HuH-7.5 (cell line): ENCODE results near the gene DCLK1.
"Not testable (repeated sequence)": the region's sequence is repeated elsewhere in the genome, so short reads cannot be mapped to it uniquely, and the experiment has no call there.

Experiments used
- DNase-seq: peaks from one replicate; pipeline ENCODE4 v3.0.0; 2011; ENCODE audit warnings: low spot score

Gene DCLK1

DNA sequence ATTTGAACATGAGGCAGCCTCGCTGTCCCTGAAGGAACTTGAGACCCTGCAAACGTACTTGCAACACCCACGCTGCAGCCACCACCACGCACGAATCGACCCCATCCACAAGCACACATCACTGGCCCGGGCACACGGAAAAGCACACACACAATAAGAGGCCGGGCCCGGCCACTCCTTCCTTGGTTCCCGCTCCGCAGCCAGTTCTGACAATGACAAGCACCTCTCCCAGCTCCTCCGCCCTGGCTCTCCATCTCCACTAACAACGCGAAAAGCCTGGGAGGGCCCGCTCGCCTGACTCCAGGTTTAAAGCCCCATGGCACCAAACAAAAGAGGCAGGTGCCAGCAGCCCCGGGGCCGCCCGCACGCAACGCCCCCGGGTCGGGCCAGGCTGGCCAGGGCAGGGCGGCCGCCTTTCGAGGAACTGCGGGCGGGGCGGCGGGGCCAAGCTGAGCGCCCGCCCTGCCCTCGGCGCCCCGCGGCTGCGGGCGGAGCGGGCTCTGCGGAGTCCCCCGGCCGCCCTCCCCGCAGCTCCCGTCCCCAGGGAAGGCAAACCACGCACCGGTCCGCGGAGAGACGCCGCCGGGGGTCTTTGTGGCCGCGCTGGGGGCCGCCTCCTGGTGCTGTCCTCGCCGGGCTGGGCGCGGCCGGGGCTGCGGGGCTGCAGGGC is 495 bp downstream of the DCLK1 start:
- no peak for DNase-seq

- DNase-seq, result no peak
Measured at GRCh38 chr13:36130193-36130551, 1.0 kb downstream of the DCLK1 start.

DNA sequence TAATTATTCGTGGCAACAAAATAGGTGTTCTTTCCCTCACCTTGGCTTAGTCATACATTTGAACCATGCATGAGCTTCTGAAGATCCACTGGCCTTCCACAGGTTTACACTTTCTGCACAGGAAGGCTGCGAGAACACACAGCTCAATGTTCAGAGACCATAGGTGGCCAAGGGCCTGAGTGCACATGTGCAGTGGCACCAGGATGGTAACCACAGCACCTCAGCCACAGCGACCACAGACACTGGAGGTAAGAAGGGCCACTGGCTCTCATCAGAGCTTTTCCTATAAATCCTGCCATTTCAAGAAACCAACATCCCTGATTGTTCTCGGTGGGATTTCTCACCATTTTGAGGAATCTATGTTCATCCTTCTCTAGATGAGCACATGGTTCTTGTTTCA is 1.6 kb downstream of the DCLK1 start:
- DNase-seq, result no peak

DNA sequence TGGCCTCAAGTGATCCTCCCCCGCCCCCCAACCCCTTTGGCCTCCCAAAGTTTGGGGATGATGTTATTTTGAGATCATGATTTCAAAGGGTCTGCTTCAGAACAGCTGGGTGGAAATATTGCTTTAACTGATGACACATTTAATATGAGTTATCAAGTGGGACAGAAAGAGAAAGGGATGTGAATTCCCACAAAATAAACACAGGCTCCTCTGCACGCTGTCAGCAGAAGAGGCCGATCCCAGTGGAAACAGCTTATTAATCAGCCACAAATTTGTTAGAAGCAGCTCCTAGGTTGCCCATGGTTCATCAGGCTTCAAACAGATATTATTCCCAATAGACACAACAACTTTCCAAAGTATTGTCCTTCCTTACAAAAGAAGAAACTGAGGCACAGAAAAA is 4.7 kb downstream of the DCLK1 start:
- no peak for DNase-seq

DNA sequence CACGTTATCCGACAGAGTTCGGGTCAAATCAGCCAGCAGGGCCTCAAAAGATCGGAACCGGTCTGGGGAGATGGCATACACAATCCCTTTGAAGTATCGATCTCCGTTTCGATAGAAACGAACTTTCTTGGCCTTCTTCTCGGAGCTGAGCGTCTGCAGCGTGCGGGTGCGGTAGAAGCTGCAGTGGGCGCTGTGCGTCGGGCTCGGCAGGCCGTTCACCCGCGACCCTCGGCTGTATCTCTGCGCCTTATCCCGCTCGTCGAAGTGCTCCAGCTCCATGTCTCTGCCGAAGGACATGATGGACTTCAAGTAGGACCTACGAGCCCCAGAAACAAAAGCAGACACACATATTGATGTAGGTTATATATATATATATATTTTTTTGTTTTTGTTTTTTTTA is 5.3 kb downstream of the DCLK1 start:
- no peak for DNase-seq

GRCh38 chr13:36124236-36124822 is 6.9 kb downstream of the DCLK1 start:
- no peak for DNase-seq

- no peak for DNase-seq
Measured at GRCh38 chr13:36115306-36115705, 15.9 kb downstream of the DCLK1 start.

DNA sequence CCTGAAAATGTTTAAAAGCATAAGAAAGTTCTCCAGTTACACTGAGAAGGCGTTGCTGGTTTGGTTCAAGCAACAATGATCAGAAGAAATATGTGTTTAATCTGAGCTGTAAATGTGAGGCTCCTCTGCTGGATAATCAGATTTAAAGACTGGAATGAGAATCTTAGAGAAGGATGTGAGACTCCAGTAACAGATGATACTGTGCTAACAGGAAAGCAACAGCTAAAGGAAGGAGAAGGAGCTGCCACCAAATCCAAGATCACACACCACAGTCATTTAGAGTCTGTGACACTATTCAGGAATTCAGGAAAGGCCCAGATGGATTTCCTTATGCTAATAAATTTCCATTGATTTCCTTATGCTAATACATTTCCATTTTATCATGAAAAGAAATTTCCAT is 16.9 kb downstream of the DCLK1 start:
- no peak for DNase-seq

GRCh38 chr13:36108954-36109353 is 22.2 kb downstream of the DCLK1 start:
- DNase-seq, result no peak

DNA sequence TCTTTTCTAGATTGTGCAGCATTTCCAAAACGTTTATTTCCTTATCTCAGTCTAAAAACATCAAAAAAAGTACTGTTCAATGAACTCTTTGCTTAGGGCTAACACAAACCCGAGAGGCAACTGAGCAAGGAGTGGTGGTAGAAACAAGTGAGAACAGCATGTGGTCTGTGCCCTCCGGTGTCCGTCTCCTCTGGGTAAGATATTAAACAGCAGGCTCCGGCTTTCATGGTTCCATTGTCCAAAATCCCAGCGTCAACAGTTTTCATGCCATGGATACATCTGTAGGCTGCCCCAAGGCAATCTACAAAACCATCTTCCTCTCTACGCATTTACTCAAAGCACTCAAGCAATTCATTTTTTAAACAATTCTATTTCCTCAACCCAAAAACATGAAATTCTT is 22.8 kb downstream of the DCLK1 start:
- DNase-seq, result no peak

- DNase-seq, result no peak
Measured at GRCh38 chr13:36107521-36107920, 23.7 kb downstream of the DCLK1 start.

DNA sequence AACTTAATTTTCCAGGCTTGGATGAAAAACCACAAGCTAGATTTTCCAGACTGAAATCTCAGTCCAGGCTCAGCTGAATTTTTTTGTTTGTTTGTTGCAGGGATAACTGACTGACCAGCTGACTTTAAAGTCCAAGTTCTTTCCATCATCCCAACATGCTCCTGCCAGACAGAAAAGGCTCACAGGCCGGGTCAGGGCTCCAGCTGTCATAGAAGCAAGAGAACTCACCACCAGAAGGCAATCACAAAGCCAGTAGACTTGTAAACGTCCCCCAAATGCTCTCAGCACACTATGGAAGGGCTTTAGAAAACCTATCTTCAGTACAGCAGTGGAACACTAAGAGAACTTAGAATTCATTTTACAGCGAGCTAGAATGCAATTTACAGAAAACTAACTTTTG is 25.5 kb downstream of the DCLK1 start:
- DNase-seq, result no peak

DNA sequence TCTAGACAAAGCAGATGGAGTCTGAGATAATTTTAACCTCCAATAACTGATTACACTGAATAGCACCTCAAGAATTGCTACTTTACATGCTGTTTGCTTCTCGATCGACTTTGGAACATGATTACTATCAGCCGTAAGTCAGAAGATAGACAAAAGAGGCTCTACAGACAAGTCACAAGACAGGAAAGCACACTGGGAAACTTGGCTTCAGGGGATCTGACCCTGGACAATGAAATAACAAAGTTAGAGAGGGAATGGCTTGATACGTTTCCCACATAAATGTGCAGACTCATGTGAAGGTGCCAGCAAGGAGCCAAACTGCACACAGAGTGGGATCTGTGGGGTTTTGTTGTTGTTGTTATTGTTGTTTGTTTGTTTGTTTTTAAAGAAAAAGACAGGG is 28.5 kb downstream of the DCLK1 start:
- DNase-seq, result no peak

DNA sequence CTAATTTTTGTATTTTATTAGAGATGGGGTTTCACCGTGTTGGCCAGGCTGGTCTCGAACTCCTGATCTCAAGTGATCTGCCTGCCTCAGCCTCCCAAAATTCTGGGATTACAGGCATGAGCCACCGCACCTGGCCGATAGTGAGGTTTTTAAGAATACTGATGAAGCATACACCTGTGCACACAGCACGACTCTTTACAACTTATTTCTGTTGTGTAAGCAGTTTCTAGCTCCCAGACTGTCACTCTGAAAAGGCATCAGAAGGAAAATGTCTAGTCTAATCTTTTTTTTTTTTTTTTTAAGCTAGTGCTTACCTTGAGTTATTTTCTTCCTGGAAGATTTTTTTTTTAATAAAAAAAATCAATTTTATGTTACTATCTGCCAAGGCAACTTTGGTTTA is 29.3 kb downstream of the DCLK1 start:
- not testable (repeated sequence) for DNase-seq

DNA sequence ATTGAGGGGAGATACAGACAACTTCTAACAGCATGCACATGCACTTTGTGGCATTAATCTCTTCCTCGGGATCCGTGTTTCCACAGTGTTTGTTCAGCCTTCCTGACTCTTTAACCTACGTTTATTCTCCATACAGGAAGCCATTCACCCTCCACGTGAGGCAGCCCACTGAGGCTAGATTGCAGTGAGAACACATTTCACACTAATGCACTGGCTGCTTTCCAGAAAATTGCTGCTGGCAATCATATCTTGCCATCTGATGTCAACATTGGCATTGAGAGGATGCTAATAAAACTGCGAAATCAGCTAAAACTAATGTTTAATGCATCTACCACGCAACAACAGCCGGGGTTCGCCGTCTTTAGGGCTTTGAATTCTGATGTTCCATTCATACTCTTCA is 30.0 kb downstream of the DCLK1 start:
- DNase-seq, result no peak

GRCh38 chr13:36098080-36098479 is 33.1 kb downstream of the DCLK1 start:
- no peak for DNase-seq

DNA sequence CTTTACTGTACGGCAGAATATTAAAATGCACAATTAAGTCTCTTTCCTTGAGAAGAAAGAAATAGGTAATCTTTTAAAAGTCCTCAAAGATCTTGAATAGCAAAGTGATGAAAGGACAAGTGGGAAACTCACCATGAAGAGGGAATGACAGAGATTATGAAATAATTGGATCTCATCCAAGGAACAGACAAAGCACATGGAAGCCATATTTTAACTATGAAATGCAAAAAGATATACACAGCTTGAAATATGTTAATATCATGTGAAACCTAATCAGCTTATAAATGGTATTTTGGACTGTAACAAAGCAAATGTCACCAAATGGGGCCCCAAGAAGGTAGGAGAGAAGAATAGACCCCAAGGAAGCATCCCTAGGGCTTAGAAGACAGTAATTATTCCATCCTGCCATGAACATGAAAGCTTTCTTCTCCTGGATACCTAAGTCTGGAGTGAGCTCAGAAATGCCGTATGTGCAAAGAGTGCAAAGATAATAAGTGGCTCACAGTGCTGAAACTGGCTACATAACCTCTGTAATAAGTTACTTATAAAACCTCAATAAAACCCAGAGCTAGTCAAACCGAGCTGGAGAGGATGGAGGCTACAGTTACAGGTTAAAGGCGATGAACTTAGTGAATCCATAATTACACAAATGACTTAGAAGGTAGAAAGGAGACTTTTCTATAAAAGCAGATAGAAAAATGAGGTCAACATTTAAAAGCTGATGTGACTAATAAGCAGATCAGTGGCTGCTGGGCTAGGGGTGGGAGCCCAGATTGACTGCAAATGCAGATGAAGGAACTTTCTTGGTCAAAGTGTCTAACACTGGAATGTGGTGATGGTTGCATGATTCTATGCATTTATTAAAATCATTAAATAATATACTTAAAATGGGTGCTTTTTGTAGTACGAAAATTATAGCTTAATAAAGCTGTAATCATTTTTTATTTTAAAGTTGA is 34.4 kb downstream of the DCLK1 start:
- DNase-seq, result no peak

DNA sequence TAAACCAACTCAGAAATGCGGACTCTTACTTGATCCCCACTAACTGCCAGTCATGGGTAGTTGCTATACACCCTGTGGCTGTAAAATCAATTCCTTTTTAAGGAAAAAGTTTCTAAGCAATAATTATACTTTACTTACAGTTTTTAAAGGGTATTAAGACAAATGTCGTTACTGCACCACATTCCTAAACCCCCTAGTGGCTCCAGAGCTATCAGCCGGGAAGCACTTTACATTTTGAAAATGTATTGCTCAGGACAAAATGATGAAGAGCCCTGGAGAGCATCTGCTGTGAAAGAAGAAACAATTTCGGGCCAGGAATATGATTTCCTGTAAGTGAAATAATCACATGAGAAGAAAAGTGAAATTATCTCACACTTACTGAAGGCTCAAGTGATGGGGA is 36.7 kb downstream of the DCLK1 start:
- DNase-seq, result no peak

DNA sequence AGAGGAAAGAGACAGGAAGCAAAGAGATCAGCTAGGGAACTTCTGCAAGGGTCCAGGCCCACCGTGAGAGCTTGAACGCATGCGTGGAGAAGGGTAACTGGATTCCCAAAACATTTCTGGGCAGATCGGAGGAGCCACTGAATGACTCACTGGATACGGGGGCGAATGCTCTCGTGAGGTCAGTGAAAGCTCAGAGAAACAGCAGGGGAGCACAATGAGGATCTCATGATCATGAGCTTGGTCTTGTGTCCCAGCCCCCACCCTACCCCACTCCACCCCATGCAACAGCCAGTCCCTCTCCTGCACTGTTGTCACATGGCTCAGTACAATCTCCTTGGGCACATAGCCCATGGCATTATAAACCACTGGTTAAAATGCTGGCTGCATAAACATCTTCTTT is 40.6 kb downstream of the DCLK1 start:
- DNase-seq, result no peak

DNA sequence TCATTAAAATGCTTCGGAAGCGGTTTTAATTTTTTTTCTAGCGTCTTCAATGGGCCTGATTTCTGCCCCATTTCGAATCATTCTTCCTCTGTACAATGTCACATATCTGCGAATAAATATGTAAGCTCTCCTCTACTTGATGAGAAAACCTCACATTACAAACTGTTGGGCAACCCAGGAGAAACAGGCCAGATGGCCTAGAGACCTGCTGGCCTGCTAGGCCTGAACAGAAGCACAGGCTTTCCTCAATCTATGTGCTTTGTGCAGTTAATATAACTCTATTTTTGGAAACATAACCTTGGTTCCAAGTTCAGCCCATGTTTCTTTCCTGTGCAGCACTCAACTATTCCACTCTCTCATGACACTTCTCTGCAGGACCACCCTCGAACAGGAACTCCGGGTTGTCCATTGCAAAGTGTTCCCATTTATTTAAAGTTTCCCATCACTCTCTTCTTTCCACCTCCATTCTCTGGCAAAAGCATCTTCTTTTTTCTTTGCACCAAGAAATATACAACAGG is 42.0 kb downstream of the DCLK1 start:
- DNase-seq, result no peak

DNA sequence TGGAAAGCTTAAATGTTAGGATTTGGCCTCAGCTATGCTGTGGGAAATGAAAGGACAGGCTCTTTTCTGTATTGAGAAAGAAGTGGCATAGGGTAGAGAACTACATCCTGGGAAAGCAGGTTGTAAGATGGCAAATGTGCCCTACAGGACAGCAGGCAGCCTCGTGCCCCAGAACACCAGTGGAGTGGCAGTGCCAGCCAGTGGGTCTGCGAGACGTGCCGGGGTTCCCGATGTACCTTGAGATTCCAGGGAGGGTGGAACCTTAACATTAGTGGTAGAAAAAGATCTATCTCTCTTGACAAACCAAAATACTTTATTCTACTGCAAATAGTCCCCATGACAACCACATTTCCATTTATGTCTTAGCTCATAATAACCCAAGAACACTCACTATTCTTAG is 42.7 kb downstream of the DCLK1 start:
- no peak for DNase-seq

DNA sequence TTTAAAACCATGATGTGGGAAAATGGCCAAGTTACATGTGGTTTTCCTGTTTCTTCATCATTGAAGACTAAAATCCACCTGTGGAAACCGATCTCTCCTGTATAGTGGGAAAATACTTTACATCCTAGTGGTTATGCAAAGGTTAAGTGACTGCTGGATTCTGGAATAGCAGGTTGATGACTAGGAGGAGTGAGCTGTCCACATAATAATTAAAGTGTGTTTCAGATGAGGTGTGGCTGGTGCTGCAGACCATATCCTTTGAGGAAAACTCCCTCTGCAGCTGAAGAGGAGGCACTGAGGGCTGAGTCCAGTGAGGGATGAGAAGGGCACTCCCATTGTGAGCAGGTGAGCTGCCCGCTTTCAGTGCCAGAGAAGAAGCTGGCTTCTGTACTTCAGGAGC is 43.2 kb downstream of the DCLK1 start:
- DNase-seq, result no peak

GRCh38 chr13:36086117-36086516 is 45.1 kb downstream of the DCLK1 start:
- no peak for DNase-seq
